NCI-H748 treated with DMSO at 0.1 percent for 48 hours (cell line): ENCODE measurements around the gene PSMD7.
"Not testable (repeated sequence)": the region's sequence is repeated elsewhere in the genome, so short reads cannot be mapped to it uniquely, and the experiment has no call there.

ENCODE experiments used
- DNase-seq: peaks from one replicate; lab custom pipeline; 2025; lab: John Stamatoyannopoulos, UW

Gene PSMD7

GRCh38 chr16:74297145-74297665 is 591 bp downstream of the PSMD7 start:
- no peak for DNase-seq

- DNase-seq, result no peak
These were observed 1.5 kb downstream of the PSMD7 start for GRCh38 chr16:74298104-74298503.

GRCh38 chr16:74302341-74302740 is 5.7 kb downstream of the PSMD7 start:
- no peak for DNase-seq

GRCh38 chr16:74304164-74304834 is 7.7 kb downstream of the PSMD7 start:
- no peak for DNase-seq

- DNase-seq, result no peak
These were observed 8.2 kb downstream of the PSMD7 start for GRCh38 chr16:74304835-74305176.

- DNase-seq, result no peak
These were observed 8.7 kb downstream of the PSMD7 start for GRCh38 chr16:74305281-74305680.

GRCh38 chr16:74305978-74306784 is 9.6 kb downstream of the PSMD7 start:
- DNase-seq, result no peak

- no peak for DNase-seq
These were observed 10.8 kb downstream of the PSMD7 start for GRCh38 chr16:74307383-74307782.

- peak; percentile 19 for DNase-seq
These were observed 13.5 kb downstream of the PSMD7 start for GRCh38 chr16:74309789-74310781.

GRCh38 chr16:74315059-74315458 is 18.4 kb downstream of the PSMD7 start:
- DNase-seq, result no peak

GRCh38 chr16:74320707-74321106 is 24.1 kb downstream of the PSMD7 start:
- no peak for DNase-seq

GRCh38 chr16:74321356-74321755 is 24.7 kb downstream of the PSMD7 start:
- DNase-seq, result no peak

GRCh38 chr16:74322301-74322710 is 25.7 kb downstream of the PSMD7 start:
- DNase-seq, result no peak

GRCh38 chr16:74324777-74325176 is 28.2 kb downstream of the PSMD7 start:
- DNase-seq, result not testable (repeated sequence)

- no peak for DNase-seq
These were observed 29.0 kb downstream of the PSMD7 start for GRCh38 chr16:74325641-74326040.

GRCh38 chr16:74328346-74328745 is 31.7 kb downstream of the PSMD7 start:
- DNase-seq, result not testable (repeated sequence)

GRCh38 chr16:74332469-74332868 is 35.9 kb downstream of the PSMD7 start:
- not testable (repeated sequence) for DNase-seq

- DNase-seq, result not testable (repeated sequence)
These were observed 40.9 kb downstream of the PSMD7 start for GRCh38 chr16:74337506-74337905.

- DNase-seq, result not testable (repeated sequence)
These were observed 42.6 kb downstream of the PSMD7 start for GRCh38 chr16:74339226-74339625.

- not testable (repeated sequence) for DNase-seq
These were observed 56.4 kb downstream of the PSMD7 start for GRCh38 chr16:74353038-74353437.
